HepG2 (cell line): ENCODE data around the gene CPM. TPM values are rescaled to one million over a fixed set of nuclear protein-coding genes. Genes with fewer than 3 reads are reported as not detected.

ENCODE experiments used
- ARHGAP35 ChIP-seq: sonication (generic); formaldehyde crosslinking; IDR thresholded peaks from 2 replicates; pipeline ENCODE4 v1.9.0; 2022; ENCODE audit warnings: mild to moderate bottlenecking, inconsistent platforms, moderate library complexity, missing genetic modification reagents, borderline replicate concordance
- ARID4A ChIP-seq: sonication (generic); formaldehyde crosslinking; IDR thresholded peaks from 2 replicates; pipeline ENCODE4 v1.5.0; 2020; ENCODE audit warnings: mild to moderate bottlenecking, missing genetic modification reagents, borderline replicate concordance
- HDAC1 ChIP-seq: sonication (generic); formaldehyde crosslinking; IDR thresholded peaks from 2 replicates; pipeline ENCODE4 v1.5.1; 2020; ENCODE audit warnings: mild to moderate bottlenecking, missing genetic modification reagents
- HNF1B ChIP-seq: sonication (generic); formaldehyde crosslinking; IDR thresholded peaks from 2 replicates; pipeline ENCODE4 v1.5.1; 2020; ENCODE audit warnings: mild to moderate bottlenecking, moderate library complexity, missing genetic modification reagents
- HNRNPL ChIP-seq: fragments of 200-400 bp; formaldehyde crosslinking; IDR thresholded peaks from 2 replicates; pipeline ENCODE4 v1.6.1; 2017; ENCODE audit warnings: mild to moderate bottlenecking, low read depth, low read length
- JUN ChIP-seq: sonication (generic); formaldehyde crosslinking; IDR thresholded peaks from 2 replicates; pipeline ENCODE4 v1.4.0; 2020; ENCODE audit warnings: mild to moderate bottlenecking, missing genetic modification reagents
- KDM1A ChIP-seq: IDR thresholded peaks from 2 replicates; pipeline ENCODE4 v1.6.1; 2016; ENCODE audit warnings: missing compliant biosample characterization
- NFYB ChIP-seq: sonication (generic); formaldehyde crosslinking; IDR thresholded peaks from 2 replicates; pipeline ENCODE4 v1.4.0; 2020; ENCODE audit warnings: missing genetic modification reagents
- TBX3 ChIP-seq: fragments of 450-650 bp; IDR thresholded peaks from 2 replicates; pipeline ENCODE4 v1.6.1; 2017; ENCODE audit warnings: antibody characterized with exemption, mild to moderate bottlenecking, inconsistent platforms, borderline replicate concordance
- TCF7 ChIP-seq: sonication (generic); IDR thresholded peaks from 2 replicates; pipeline ENCODE4 v1.6.1; 2016; ENCODE audit warnings: antibody characterized with exemption, low read depth
- TEAD3 ChIP-seq: optimal IDR thresholded peaks from 2 replicates; pipeline ENCODE3; 2016; ENCODE audit warnings: borderline replicate concordance
- TFDP1 ChIP-seq: IDR thresholded peaks from 2 replicates; pipeline ENCODE4 v1.6.1; 2016; ENCODE audit warnings: missing compliant biosample characterization, missing genetic modification reagents, borderline replicate concordance
- ZBTB38 ChIP-seq: sonication (generic); formaldehyde crosslinking; IDR thresholded peaks from 2 replicates; pipeline ENCODE4 v1.5.1; 2020; ENCODE audit warnings: mild to moderate bottlenecking, missing genetic modification reagents
- ZNF224 ChIP-seq: sonication (generic); formaldehyde crosslinking; IDR thresholded peaks from 2 replicates; pipeline ENCODE4 v1.5.0; 2020; ENCODE audit warnings: mild to moderate bottlenecking, missing genetic modification reagents
- ZNF33B ChIP-seq: sonication (generic); formaldehyde crosslinking; IDR thresholded peaks from 2 replicates; pipeline ENCODE4 v1.5.1; 2020; ENCODE audit warnings: mild to moderate bottlenecking, missing genetic modification reagents
- ZNF567 ChIP-seq: sonication (generic); formaldehyde crosslinking; IDR thresholded peaks from 2 replicates; pipeline ENCODE4 v1.8.1; 2023; ENCODE audit warnings: mild to moderate bottlenecking, missing genetic modification reagents, borderline replicate concordance
- ZNF652 ChIP-seq: IDR thresholded peaks from 2 replicates; pipeline ENCODE4 v1.6.1; 2016; ENCODE audit warnings: low read depth, borderline replicate concordance
- ZNF703 ChIP-seq: sonication (generic); formaldehyde crosslinking; IDR thresholded peaks from 2 replicates; pipeline ENCODE4 v1.5.1; 2020; ENCODE audit warnings: missing genetic modification reagents, mild to moderate bottlenecking, moderate library complexity, borderline replicate concordance
- polyA plus RNA-seq, 8 experiments: library from polyadenylated mRNA; depleted of rRNA in 3 of 8; stranded (reverse) in 7 of 8; unstranded in 1 of 8; fragments of >200 nt; fragmentation: Illumina TruSeq in 4 of 8; extraction: Trizol in 4 of 8; gene quantifications; 2 replicates each; pipeline versions ENCODE4 v1.2.1 to v1.2.3, GENCODE V29; 2011 to 2016; ENCODE audit warnings: low read depth in 4 of 8, missing spikeins in 1 of 8, mixed read lengths in 1 of 8; ENCODE audit not compliant: insufficient read depth in 1 of 8
- total RNA-seq, 5 experiments: library from RNA; depleted of rRNA; stranded (reverse); fragments of >200 nt; fragmentation: Illumina TruSeq; extraction: Trizol; gene quantifications; 2 replicates each; pipeline ENCODE4 v1.2.3, GENCODE V29; 2016; ENCODE audit warnings: low read depth in 1 of 5
- TF ChIP-seq, protein P1 (sequence below): conservative IDR thresholded peaks from 2 replicates; pipeline ENCODE4 v1.6.1; 2018; ENCODE audit warnings: missing genetic modification reagents
- TF ChIP-seq, protein P2 (sequence below): sonication (generic); formaldehyde crosslinking; conservative IDR thresholded peaks from 2 replicates; pipeline ENCODE4 v1.4.0; 2020; ENCODE audit warnings: missing genetic modification reagents

CPM gene
- total and polyA plus RNA-seq, 2 of the 13 experiments (the other 11 are each of a cell fraction or from before 2014, with no cell fraction given), result not detected

DNA sequence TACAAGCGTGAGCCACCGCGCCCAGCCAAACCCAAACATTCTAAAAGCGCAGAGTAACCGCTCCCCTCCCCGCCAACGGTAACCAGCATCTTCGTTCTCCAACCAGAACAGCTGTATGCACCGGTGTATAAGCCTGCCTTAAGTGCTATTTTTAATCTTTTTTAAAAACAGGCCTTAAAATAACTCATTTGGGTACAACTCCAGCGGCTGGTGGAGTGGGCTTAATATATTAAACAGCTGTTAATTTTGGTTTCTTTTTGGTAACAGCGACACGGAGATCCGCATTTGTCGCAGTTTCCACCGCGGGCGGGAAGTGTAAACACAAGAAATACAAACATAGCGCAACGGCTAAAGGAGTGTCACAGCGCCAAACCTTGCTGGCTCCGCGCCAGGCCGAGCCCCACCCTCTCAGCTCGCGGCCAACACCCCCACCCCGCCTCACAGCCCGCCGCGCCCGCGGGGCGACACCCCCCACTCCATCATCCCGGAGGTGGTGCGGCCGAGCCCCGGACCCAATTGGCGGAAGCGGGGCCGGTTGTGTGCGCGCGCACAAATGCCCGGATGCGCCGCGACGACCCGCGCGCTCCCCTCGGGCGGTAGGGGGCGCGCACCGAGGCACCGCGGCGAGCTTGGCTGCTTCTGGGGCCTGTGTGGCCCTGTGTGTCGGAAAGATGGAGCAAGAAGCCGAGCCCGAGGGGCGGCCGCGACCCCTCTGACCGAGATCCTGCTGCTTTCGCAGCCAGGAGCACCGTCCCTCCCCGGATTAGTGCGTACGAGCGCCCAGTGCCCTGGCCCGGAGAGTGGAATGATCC lies 125.2 kb downstream of the CPM start, which contains the start of gene MDM2 (continued):
- TF ChIP-seq ZNF703, result no peak
- peak; percentile 62 for TF ChIP-seq ZBTB38
- TF ChIP-seq HNF1B (CRISPR knock-in tag), result no peak; the same call in 1 of the 2 replicates
- TF ChIP-seq NFYB, result peak; percentile 66
- TF ChIP-seq TEAD3 (CRISPR knock-in tag), result peak; percentile 45
- peak; percentile 89 for TF ChIP-seq HDAC1
- TF ChIP-seq ZNF652 (CRISPR knock-in tag), result peak; percentile 15; the same call in 1 of the 2 replicates
- peak; percentile 50; the same call in 1 of the 2 replicates for TF ChIP-seq ARID4A (CRISPR knock-in tag)
- peak; percentile 74; the same call in 1 of the 2 replicates for TF ChIP-seq ARHGAP35 (CRISPR knock-in tag)
- TF ChIP-seq HNRNPL, result peak; percentile 64; the same call in 1 of the 2 replicates
- TF ChIP-seq TFDP1 (CRISPR knock-in tag), result peak; percentile 84
- TF ChIP-seq, protein P1, sequence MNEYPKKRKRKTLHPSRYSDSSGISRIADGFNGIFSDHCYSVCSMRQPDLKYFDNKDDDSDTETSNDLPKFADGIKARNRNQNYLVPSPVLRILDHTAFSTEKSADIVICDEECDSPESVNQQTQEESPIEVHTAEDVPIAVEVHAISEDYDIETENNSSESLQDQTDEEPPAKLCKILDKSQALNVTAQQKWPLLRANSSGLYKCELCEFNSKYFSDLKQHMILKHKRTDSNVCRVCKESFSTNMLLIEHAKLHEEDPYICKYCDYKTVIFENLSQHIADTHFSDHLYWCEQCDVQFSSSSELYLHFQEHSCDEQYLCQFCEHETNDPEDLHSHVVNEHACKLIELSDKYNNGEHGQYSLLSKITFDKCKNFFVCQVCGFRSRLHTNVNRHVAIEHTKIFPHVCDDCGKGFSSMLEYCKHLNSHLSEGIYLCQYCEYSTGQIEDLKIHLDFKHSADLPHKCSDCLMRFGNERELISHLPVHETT (CRISPR knock-in tag), result peak; percentile 96
- no peak for TF ChIP-seq KDM1A
- peak; percentile 92; the same call in 1 of the 2 replicates for TF ChIP-seq ZNF224
- TF ChIP-seq TBX3, result peak; percentile 48; the same call in 1 of the 2 replicates
- no peak for TF ChIP-seq JUN (CRISPR knock-in tag)
- TF ChIP-seq TCF7, result peak; percentile 33; the same call in 1 of the 2 replicates
- TF ChIP-seq ZNF33B (CRISPR knock-in tag), result 0 out of 2 replicates have a peak, but pooled peaks have one; percentile 57
- no peak for TF ChIP-seq ZNF567
- TF ChIP-seq, protein P2, sequence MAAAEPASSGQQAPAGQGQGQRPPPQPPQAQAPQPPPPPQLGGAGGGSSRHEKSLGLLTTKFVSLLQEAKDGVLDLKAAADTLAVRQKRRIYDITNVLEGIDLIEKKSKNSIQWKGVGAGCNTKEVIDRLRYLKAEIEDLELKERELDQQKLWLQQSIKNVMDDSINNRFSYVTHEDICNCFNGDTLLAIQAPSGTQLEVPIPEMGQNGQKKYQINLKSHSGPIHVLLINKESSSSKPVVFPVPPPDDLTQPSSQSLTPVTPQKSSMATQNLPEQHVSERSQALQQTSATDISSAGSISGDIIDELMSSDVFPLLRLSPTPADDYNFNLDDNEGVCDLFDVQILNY (CRISPR knock-in tag), result no peak; the same call in 1 of the 2 replicates
